A673 (cell line): ENCODE measurements around the gene CHKB.

Experiments used
- EZH2 ChIP-seq: fragments of 200-600 bp; sonication (generic); IDR thresholded peaks from 2 replicates; pipeline ENCODE4 v1.6.1; 2017; ENCODE audit warnings: borderline replicate concordance, low read depth, mild to moderate bottlenecking, mixed read lengths, antibody characterized with exemption, low read length; ENCODE audit not compliant: poor library complexity, severe bottlenecking
- TF ChIP-seq, protein P1 (sequence below): fragments of 300-800, 200-600 bp; sonication (generic); conservative IDR thresholded peaks from 2 replicates; pipeline ENCODE4 v1.5.1; 2017; ENCODE audit warnings: low read depth, mild to moderate bottlenecking, antibody characterized with exemption, low read length, moderate library complexity, mixed read lengths

DNA sequence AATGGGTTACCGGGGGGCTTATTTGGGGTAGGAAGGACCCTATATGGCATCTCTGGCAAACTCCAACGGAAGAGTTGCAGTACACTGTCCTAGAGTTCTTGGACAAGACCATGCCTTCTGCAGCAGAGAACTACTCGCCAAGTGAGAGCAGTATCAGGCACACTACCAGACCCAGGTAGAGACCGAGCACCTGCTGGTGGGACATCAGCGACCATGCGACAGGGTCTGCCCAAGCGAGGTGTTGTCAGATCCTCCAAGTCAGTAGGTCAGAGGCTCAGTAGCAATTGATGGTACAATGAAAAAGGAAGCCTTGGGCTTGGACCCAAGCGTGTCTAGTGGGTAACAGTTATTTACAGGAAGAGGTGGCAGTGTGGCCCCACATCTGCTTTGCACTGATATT, 3.1 kb upstream of the CHKB start:
- TF ChIP-seq, protein P1, sequence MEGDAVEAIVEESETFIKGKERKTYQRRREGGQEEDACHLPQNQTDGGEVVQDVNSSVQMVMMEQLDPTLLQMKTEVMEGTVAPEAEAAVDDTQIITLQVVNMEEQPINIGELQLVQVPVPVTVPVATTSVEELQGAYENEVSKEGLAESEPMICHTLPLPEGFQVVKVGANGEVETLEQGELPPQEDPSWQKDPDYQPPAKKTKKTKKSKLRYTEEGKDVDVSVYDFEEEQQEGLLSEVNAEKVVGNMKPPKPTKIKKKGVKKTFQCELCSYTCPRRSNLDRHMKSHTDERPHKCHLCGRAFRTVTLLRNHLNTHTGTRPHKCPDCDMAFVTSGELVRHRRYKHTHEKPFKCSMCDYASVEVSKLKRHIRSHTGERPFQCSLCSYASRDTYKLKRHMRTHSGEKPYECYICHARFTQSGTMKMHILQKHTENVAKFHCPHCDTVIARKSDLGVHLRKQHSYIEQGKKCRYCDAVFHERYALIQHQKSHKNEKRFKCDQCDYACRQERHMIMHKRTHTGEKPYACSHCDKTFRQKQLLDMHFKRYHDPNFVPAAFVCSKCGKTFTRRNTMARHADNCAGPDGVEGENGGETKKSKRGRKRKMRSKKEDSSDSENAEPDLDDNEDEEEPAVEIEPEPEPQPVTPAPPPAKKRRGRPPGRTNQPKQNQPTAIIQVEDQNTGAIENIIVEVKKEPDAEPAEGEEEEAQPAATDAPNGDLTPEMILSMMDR: no peak
- TF ChIP-seq EZH2: no peak
